ENCODE measurements around the gene DYNC2H1.

Gene DYNC2H1, protein sequence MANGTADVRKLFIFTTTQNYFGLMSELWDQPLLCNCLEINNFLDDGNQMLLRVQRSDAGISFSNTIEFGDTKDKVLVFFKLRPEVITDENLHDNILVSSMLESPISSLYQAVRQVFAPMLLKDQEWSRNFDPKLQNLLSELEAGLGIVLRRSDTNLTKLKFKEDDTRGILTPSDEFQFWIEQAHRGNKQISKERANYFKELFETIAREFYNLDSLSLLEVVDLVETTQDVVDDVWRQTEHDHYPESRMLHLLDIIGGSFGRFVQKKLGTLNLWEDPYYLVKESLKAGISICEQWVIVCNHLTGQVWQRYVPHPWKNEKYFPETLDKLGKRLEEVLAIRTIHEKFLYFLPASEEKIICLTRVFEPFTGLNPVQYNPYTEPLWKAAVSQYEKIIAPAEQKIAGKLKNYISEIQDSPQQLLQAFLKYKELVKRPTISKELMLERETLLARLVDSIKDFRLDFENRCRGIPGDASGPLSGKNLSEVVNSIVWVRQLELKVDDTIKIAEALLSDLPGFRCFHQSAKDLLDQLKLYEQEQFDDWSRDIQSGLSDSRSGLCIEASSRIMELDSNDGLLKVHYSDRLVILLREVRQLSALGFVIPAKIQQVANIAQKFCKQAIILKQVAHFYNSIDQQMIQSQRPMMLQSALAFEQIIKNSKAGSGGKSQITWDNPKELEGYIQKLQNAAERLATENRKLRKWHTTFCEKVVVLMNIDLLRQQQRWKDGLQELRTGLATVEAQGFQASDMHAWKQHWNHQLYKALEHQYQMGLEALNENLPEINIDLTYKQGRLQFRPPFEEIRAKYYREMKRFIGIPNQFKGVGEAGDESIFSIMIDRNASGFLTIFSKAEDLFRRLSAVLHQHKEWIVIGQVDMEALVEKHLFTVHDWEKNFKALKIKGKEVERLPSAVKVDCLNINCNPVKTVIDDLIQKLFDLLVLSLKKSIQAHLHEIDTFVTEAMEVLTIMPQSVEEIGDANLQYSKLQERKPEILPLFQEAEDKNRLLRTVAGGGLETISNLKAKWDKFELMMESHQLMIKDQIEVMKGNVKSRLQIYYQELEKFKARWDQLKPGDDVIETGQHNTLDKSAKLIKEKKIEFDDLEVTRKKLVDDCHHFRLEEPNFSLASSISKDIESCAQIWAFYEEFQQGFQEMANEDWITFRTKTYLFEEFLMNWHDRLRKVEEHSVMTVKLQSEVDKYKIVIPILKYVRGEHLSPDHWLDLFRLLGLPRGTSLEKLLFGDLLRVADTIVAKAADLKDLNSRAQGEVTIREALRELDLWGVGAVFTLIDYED (N-terminal part only)

DNA sequence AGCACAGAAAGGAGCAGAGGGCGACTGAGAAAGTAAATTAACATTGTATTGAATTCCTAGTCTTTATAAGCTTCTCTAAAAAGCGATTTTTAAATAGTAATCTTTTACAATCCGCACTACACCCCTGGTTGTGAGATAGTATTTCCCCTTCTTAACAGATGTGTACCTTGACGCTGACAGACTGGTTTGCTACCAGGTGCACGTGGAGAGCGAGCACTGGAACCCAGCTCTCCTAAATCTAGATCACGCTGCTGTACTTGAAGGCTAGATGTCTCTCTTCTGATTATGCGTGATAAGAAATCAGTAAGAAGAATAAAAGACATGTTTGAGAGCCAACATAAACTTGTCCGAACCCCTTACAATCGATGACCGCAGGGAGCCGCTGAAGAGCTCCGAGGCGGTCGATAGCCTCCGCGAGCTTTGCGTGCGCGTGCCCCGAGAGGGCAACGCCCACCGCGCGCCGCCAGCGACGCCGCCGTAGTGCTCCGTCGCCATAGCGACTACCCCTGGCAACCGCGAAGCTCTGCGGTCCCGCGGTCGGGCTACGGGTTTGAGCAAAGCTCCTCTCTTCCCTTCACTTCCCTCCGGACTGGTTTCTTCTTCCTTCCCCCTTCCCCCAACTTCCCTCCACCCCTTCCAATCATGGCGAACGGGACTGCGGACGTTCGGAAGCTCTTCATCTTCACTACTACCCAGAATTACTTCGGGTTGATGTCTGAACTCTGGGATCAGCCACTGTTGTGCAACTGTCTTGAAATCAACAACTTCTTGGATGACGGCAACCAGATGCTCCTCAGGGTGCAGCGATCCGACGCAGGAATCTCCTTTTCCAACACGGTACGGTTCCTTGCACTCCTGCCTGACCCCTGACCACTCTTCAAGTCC is at the start of gene DYNC2H1:
DYNC2H1 (plus strand) TSS at position 494 of the 885 bp plus-strand sequence; CDS start at position 643, 149 bp downstream.
- DNase-seq, result peak; percentile 42

DNA sequence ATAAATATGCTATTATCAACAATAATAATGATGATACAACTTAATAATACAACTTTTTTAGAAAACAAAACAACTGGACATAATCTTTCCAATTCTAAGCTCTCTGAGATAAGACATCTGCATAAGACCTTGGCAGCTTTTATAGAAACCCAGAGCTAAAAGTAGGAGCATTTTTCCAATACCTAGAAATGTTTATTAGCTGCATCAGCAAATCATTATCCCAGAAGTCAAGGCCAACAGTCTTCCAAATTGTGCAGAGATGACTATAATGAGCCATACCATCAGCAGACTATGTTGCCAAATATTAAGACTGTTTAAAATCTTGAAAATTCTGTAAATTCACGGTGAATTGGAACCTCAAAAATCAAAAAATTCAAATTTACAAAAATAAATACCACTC is 47.6 kb upstream of the DYNC2H1 start:
- no peak for DNase-seq

DNA sequence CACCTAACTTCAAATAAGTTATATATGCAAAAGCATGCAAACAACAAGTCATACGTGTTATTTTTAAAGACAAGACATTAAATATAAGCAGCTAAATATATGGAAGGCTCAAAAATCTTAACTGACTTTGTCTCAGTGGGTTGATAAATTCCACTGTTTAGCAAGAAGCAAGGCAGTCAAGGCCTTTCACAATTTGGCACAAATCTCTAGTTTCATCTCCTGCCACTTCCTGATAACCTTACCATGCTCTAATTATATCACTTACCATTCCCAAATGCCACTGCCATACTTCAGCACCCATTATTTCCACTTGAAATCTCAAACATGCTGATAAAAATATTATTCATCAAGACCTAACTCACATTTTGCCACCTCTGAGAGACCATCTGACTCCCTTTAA is 42.1 kb upstream of the DYNC2H1 start:
- no peak for DNase-seq

DNA sequence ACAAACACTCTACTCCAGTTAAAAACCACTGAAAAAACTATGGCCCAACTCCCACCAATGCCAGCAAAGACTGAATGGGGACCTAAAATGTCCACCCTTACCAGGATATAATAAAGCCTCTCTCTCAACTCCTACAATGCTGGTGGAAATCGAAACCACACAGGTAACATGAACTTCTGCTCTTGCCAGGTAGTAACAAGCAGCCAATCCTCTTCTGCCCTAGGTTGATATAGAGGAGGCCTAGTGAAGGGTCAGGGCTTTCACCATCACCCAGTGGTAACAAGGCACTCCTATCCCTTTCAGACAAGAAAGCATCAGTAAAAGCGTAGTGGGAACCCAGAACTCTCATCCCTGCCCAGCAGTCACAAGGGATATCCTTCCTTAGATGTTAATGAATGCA is 39.9 kb upstream of the DYNC2H1 start:
- no peak for DNase-seq

DNA sequence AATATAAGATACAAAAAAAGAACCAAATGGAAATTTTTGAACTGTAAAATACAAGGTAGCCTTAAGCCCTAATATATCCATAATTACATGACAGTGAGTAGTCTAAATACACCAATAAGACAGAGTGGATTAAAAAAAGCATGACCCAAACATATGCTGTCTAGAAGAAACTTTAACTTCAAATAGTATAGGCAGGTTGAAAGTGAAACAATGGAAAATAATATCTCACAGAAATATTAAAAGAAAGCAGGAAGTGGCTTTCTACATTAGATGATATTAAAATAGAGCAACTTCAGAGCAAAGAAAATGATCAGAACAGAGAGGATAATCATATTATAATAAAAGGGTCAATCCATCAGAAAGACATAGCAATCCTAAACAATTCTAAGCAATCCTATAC is 39.1 kb upstream of the DYNC2H1 start:
- DNase-seq, result no peak

DNA sequence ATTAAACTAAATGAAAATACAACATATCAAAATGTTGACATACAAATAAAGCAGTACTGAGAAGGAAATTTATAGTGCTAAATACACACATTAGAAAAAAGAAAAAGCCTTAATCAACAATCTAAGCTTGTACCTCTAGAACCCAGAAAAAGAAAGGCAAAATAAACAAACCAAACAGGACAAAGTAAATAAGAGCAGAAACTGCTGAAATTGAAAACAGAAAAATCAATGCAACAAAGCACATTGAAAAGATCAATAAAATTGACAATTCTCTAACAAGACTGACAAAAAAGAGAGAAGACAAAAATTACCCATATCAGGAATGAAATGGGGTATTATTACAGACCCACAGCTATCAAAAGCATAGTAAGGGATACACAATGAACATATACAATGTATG is 38.2 kb upstream of the DYNC2H1 start:
- no peak for DNase-seq

DNA sequence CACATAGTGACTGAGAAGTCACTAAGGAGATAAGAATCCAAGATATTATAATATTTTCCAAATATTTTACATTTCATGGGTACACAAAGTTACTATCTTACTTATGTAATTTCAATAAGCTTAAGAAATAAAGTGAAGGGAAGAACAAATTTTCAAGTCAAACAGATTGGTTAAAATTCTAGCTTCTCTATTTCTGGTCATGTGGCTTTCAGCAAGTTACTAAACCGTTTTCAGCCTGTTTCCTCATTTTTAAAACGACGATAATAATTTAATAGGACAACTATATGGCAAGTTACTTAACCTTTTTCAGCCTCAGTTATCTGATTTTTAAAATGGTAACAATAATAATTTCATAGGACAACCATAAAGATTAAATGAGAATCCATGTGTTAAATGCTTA is 32.9 kb upstream of the DYNC2H1 start:
- DNase-seq, result no peak

DNA sequence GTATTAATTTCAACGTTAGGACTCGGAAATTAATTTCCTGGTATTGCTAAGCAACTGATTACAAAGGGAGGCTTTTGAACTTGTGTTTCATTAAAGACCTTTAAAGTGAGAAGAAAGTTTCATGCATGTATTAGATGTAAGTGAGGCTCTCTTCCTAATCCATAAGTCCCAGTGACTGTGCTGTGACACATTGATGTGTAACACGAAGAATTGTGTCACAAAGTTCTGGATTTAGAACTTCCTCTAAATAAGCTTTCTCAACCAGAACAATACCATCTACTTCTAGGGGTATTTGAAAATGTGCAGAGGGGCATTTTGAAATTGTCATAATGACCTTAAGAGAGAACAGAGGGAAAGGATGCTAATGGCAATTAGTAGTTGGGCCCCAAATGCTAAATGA is 31.7 kb upstream of the DYNC2H1 start:
- no peak for DNase-seq

DNA sequence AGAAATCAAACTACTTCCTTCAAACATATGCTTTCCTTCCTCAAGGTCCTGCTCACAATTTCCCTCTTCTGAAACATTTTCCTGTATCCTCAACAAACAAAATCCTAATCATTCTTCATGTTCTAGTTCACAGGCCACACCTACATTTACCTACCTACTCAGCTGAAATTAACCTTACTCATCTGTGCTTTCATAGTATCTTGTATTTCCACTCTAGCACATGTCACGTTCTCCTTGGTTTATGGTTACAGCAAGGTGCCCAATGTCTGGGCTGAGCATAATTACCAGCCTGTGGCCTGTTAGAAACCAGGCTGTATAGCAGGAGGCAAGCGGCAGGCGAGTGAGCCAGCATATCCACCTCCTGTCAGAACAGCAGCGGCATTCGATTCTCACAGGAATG is 30.5 kb upstream of the DYNC2H1 start:
- no peak for DNase-seq

DNA sequence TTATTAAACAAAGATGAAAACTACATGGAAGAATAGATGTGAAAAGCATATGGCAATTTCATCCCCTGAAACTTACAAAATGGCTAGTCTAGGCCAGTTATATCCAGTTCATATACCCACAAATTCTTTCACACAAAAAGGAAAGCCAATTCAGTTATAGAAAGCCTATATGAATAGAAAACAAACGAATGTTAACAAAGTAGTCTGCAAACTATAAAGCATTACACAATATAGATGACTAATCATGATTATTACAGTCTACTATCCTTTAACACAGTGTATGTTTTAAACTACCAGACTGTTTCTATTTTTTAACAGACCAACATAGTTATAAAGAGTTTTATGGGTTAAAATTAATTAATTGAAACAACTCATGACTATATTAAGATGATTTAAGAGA is 29.4 kb upstream of the DYNC2H1 start:
- no peak for DNase-seq

DNA sequence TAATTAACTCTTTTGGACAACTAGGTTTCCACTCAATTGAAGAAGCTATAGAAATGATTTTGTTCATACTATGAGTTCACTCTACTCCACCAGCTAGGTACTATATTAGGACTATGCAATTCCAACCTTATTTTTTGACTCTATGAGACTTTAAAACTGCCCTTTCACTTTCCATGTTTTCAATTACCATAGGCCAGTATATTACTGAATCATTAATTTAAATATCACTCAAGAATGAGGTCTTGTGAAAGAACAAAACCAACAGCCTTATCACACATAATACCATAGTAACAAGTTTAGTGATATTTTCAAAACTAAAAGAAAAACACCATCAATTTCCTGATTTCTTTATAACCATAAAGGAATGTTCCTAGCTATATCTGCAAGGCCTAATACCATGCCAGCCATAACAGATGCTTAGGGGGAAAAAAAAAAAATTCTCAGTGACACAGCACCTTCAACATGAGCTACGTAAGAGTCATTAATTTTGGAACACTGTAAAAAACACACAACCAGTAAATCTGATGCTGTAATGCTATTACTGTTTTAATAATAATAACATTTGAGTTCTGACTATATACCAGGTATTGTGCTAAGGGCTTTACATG is 23.4 kb upstream of the DYNC2H1 start:
- DNase-seq, result no peak

DNA sequence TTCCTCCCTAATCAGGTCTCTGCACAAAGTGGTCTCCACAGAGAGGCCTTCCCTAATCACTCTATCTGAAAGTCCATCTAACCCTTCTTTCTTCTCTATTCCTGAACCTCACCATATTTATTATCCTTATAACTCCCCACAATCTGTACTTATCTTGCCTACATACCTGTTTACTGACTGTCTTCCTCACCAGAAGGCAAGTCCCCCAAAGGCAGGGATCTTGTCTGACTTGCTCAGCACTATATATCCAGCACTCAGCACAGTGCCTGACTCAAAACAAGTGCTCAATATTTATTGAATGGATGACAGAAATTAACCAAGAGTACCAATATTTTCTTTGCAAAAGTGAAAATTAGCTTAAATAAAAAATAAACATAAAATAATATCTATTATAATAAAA is 22.8 kb upstream of the DYNC2H1 start:
- no peak for DNase-seq

DNA sequence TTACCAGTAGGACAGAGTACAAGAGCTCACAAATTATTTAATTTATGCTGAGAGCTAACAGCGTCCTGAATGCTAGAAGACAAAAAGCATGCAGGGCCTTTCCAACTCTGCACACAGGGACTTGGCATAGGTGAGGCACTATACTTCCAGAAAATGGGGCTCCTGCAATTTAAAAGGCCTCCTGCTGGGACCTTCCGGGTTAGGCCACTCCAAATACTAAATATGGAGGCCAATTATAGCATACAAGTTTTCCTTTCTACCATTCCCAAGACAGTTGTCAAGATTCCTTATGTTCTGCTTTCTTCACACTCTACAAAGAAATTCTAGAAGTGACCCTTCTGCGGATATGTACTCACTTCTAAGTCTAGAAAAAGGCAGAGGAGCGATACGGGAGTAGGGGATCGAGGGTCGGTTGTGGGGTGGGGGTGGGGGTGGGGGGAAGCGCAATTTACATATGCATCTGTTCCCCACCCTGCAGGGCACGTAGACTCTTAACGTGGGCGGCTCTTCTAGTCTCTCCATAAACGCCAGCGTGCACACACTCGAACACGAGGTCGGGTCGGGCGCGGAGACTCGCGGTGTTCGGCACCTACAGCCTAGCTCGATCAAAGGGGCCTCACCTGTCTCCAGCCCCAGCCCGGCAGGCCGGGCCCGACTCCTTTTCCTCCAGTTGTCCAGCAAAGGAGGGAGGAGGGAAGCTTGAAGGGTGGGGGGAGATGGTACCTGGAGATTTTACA is 18.0 kb upstream of the DYNC2H1 start:
- DNase-seq, result no peak

DNA sequence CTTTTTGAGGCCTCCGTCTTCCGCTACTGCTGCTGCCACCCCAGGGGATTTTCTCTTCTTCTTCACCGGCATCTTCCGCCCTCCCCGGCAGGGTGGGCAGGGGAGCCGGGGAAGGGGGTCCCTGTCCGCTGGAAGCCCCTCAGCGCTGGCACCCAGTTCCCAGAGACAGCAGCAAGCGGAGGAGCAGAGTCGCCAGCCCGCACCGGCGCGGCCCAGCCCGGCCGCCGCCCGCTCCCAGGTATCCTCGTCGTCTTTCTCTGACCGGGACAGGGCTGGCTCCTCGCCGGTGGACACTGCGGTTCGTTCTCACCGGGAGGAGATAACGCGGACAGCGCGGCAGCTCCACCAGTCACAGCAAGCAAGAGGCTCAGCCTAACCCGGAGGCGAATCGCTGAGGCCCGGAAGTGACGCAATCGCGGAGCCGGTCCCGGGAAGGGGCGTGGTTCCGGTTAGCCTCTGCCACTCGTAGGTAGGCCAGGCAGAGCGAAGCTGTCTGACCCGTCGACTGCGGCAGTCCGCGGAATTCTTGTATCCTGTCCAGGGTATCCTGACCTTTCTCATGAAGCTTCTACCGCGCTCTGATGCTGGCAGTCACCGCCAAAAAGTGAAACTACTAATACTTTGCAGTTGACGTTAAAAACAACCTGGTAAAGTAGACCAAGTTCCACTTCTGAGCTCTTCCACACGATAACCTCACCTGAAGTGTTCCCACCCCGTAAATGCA is 17.3 kb upstream of the DYNC2H1 start, which contains the start of gene DCUN1D5:
DCUN1D5 (minus strand) TSS at position 360 of the 724 bp plus-strand sequence; CDS start at position 72, 288 bp downstream.
- DNase-seq, result peak; percentile 14

DNA sequence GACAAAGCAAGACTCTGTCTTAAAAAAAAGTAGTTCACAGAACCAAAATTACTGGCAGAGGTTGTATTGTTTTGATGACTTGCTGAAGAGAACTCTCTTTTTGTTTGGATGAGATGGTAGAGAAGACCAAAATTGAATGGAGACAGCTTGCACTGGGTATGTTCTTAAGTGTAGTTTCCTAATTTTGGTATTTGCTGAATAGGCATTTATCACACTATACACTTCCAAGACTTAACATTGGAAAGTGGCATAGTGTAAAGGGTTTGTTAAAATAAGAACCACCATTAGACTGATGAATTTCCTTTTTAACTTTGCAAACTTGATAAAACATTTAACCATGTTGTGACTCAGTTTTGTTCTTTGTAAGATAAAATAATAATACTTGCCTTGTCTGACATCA is 11.9 kb upstream of the DYNC2H1 start:
- no peak for DNase-seq

DNA sequence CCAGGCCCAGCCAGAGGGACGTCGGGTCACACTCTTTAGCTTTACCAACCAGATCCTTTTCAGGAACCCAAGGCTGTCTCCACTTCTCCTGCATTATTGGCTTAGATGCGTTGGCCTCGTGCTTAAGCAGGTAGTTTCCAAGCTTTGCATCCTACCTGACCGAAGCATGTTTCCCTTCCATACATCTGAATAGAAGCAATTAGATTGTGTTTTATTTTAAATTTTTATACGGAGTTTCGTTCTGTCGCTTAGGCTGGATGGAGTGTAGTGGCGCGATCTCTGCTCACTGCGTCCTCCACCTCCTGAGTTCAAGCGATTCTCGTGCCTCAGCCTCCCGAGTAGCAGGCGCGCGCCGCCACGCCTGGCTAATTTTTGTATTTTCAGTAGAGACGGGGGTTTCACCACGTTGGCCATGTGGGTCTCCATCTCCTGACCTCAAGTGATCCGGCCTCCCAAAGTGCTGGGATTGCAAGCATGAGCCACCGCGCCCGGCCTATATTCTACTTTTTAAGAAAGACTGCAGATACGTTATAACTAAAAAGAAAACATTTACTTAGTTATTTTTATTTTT is 677 bp downstream of the DYNC2H1 start:
- no peak for DNase-seq

DNA sequence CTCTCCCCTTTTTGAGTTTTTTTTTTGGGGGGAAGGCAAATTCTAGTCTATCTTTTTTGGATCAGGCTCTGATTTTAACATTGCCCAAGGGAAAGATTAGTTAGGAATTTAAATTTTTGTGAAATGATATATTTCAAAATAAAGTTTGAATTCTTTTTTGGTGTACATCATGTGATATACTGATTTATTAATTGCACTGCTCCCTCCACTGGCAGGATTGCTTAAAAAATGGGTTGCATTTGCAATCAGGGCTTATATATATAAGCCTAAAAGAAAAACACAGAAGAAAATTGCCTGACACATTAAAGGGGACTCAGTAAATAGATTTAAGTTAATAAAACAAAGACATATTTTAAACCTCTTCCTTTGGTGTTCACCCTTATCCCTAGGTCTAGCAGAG is 1.2 kb downstream of the DYNC2H1 start:
- DNase-seq, result no peak

DNA sequence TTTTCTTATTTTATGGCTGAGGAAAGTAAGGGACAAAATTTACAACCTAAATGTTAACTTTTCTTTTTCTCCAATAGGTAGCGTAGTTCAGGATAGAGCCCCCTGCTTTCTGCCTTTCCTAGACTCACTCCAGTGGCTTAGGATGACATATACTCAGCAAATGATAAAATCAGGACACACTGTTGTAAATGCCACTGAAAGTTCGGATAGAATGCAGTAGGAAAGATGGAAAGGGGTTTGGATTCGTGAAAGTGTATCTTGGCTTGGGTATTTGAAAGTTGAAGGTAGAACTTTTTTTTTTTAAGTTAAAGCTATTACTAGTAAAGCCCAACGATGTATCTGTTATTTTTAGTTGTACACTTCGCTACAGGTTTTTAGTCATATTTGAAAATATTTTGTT is 2.2 kb downstream of the DYNC2H1 start:
- no peak for DNase-seq

DNA sequence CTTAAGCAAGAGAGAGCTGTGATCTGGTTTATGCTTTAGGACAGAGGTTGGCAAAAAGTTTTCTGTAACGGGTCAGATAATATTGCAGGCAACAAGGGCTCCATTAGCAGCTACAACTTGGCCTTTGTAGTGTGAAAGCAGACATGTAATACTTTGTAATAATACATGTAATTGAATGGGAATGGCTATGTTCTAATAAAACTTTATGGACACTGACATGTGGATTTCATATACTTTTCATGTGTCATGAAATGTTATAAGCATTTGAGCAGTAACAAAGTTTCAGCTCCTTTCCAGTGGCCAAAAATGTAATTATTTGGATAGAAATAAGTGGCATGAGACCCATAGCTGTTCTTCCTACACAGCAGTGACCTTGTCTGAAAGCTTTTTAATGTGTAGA is 3.1 kb downstream of the DYNC2H1 start:
- no peak for DNase-seq

DNA sequence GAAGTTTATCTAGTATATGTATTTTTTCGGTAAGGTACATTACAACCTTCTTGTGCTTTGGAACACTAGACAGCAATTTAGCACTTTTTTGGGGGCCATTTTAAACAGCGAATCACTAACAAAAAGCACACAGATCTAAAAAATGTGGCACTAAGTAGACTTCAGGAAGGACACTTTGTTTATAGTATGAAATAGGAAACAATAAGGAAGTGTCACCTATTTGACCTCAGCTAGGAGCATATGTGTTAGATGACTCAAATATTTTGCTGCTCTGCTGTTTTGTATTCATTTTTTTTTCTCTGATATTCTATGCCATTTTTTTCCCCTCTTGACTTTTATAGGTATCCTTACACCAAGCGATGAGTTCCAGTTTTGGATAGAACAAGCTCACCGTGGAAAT is 5.6 kb downstream of the DYNC2H1 start:
- DNase-seq, result no peak
